ENCODE measurements around the gene USB1. TPM values are rescaled to one million over a fixed set of nuclear protein-coding genes. Genes with fewer than 3 reads are reported as not detected.
A peak's percentile ranks its signal among the peaks of the same experiment; 100 is the strongest.

USB1 gene
- total RNA-seq, 1 experiment from 2014 or later, result 66.0 TPM

- Histone ChIP-seq H3K36me3 (ENCODE audit: low read depth) (no peaks in the 10 kb centered on the region), H3K9me3 (ENCODE audit: insufficient read depth, low read depth) (no peaks in the 10 kb centered on the region), H3K27me3 (ENCODE audit: insufficient read depth, low read depth) (no peaks in the 10 kb centered on the region), H4K20me1 (ENCODE audit: insufficient read depth) (0 out of 2 replicates have a peak, but pooled peaks cover 4% of the 10 kb centered on the region), H2AFZ (no peak overlapping the region), H3F3A (ENCODE audit: insufficient read depth, low read depth) (peaks cover 46% of the 10 kb centered on the region), H3K9me2 (ENCODE audit: insufficient read depth) (no peaks in the 10 kb centered on the region), H3K79me2 (ENCODE audit: low read depth) (0 out of 2 replicates have a peak, but pooled peaks cover 7% of the 10 kb centered on the region), H3K4me3 (no peak overlapping the region), H3K4me1 (replicated peaks; ENCODE audit: insufficient read depth) (peaks cover 36% of the 10 kb centered on the region), H3K27ac (peak overlapping the region; percentile 81), H3K4me2 (peak overlapping the region; percentile 58)
- CTCF ChIA-PET, result no interaction called here
- no TSS peak for BruUV-seq (replicated peaks)
- intact Hi-C loops (cut with micrococcal nuclease; ENCODE audit: unreplicated experiment), result loop anchor here (5.0 to 10.0 kb wide), 4 partner anchors 172 to 735 kb away; partner anchors contain the start of genes CSNK2A2 and SETD6
- no peak for TF ChIP-seq EZH2 (IDR thresholded peaks at IDR 0.05; ENCODE audit: low read depth)
- TF ChIP-seq CTCF (conservative IDR thresholded peaks at IDR 0.05), result no peak
- POLR2A ChIA-PET (ENCODE audit: unreplicated experiment), result interaction anchor here (0.6 kb wide), 1 partner anchor 287 kb away, joined by 4 read pairs; the partner anchor contains the start of gene KATNB1
- DNase-seq, result no peak
These were observed 21.6 kb downstream of the USB1 start for GRCh38 chr16:58022601-58023371.

- DNase-seq, result peak; percentile 76 to 79
- intact Hi-C loops (cut with micrococcal nuclease; ENCODE audit: unreplicated experiment), result loop anchor here (1.0 to 10.0 kb wide), 5 partner anchors 105 to 733 kb away; partner anchors contain the start of genes CFAP20, CSNK2A2 and SETD6
- H3K79me2 ChIP-seq (ENCODE audit: low read depth), result 0 out of 2 replicates have a peak, but pooled peaks cover 10% of the 10 kb centered on the region
- H3K27ac ChIP-seq, result peak overlapping the region; percentile 91
- ChIA-PET POLR2A (ENCODE audit: unreplicated experiment) (interaction anchor here (0.5 to 0.6 kb wide), 3 partner anchors 32 to 289 kb away, joined by 3 to 21 read pairs (median 6); partner anchors contain the start of gene CFAP20), CTCF (interaction anchor here (0.6 to 1.2 kb wide), 4 partner anchors 97 to 660 kb away, joined by 4 to 9 read pairs (median 6); partner anchors contain the start of gene SLC38A7)
- no peaks in the 10 kb centered on the region for H3K27me3 ChIP-seq (ENCODE audit: insufficient read depth, low read depth)
- peak overlapping the region; percentile 90 for H3K4me2 ChIP-seq
- peak overlapping the region; percentile 94 for H3K4me3 ChIP-seq
- H4K20me1 ChIP-seq (ENCODE audit: insufficient read depth), result 0 out of 2 replicates have a peak, but pooled peaks cover 8% of the 10 kb centered on the region
- peaks cover 48% of the 10 kb centered on the region for H3F3A ChIP-seq (ENCODE audit: insufficient read depth, low read depth)
- peaks cover 40% of the 10 kb centered on the region for H3K4me1 ChIP-seq (replicated peaks; ENCODE audit: insufficient read depth)
- no peaks in the 10 kb centered on the region for H3K9me2 ChIP-seq (ENCODE audit: insufficient read depth)
- no peaks in the 10 kb centered on the region for H3K36me3 ChIP-seq (ENCODE audit: low read depth)
- no peaks in the 10 kb centered on the region for H3K9me3 ChIP-seq (ENCODE audit: insufficient read depth, low read depth)
- H2AFZ ChIP-seq, result peak overlapping the region; percentile 86
- no peak for TF ChIP-seq CTCF (conservative IDR thresholded peaks at IDR 0.05)
- TF ChIP-seq EZH2 (IDR thresholded peaks at IDR 0.05; ENCODE audit: low read depth), result no peak
- BruUV-seq (replicated peaks), result TSS peak; percentile 66
These were observed 23.5 kb downstream of the USB1 start for GRCh38 chr16:58024486-58025350.
